HG03060 (cell line): ENCODE measurements around the gene PGP.

ENCODE experiments used
- ATAC-seq: cut with Tn5 transposase; IDR thresholded peaks from one replicate; pipeline ENCODE4 v1.9.1; 2021; ENCODE audit warnings: low read depth, moderate number of reproducible peaks; ENCODE audit not compliant: unreplicated experiment

The PGP gene

DNA sequence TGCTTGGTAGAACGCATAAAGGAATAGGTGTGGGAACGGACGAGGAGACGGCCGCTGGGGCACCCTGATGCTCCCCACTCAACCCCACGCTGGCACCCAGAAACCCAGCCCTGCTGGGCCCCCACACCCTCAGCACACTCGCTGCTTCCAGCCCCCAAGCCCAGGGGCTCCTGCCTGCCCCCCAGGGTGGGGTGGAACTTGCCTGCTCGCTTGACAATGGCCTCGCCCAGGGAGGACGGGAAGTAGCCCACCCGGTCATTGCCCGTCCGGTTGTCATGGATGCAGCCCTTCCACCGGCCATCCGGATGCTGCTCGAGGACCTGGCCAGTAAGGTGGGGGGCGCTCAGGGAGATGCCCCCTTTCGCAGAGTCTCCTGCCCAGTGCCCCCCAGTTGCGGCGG lies 28.1 kb downstream of the PGP start:
- no peak for ATAC-seq

DNA sequence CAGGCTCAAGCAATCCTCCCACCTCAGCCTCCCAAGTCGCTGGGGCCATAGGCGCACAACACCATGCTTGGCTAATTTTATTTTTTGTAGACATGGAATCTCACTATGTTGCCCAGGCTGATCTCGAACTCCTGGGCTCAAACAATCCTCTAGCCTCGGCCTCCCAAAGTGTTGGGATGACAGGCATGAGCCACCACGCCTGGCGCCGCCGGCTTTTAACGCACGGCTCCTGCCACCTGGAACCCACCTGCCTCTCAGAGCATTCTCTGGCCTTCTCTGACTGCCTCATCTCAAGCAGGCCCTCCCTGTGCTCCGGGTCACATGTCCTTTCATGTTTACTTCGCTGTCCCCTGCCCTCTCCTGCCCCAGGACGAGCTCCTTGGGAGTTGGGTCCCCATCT lies 28.6 kb downstream of the PGP start:
- ATAC-seq, result no peak

- no peak for ATAC-seq
Measured at GRCh38 chr16:2184962-2185361, 29.7 kb downstream of the PGP start.

GRCh38 chr16:2184346-2184745 lies 30.3 kb downstream of the PGP start:
- no peak for ATAC-seq

DNA sequence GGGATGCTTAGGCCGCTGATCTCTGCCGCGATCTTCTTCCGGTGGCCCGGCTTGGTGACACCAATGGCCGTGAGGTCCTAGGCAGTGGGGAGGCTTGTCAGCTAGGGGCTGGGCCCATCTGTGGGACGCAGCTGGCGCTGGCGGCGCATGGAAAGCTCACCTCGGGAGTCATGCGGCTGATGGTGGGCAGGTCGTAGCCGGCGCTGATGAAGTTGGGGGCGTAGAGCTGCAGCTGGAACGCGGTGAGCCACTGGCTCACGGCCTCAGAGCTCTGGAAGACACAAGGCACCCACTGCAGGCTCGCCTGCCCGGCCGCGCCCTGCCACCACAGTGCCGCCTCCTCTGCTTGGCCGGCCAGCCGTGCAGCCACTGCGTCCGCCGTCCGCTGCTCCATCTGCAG lies 31.0 kb downstream of the PGP start:
- ATAC-seq, result no peak

DNA sequence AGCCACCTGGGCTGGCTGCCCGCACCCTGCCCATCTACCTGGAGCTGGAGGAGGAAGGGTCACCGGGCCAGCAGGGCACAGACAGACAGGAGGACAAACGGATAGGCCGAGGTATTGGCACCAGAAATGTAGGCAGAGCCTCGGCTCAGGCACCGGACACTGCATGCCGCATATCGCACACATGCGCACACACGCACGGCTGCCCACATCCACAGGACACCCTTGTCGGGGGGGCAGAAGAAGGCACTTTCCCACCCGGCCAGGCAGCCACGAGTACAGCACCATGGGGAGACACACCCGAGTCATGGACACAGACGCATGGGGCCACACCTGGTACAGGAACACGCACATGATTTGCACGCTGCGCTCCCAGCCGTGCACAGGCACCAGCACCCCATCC lies 32.7 kb downstream of the PGP start:
- ATAC-seq, result no peak

GRCh38 chr16:2180962-2181923 lies 33.4 kb downstream of the PGP start:
- ATAC-seq, result no peak

DNA sequence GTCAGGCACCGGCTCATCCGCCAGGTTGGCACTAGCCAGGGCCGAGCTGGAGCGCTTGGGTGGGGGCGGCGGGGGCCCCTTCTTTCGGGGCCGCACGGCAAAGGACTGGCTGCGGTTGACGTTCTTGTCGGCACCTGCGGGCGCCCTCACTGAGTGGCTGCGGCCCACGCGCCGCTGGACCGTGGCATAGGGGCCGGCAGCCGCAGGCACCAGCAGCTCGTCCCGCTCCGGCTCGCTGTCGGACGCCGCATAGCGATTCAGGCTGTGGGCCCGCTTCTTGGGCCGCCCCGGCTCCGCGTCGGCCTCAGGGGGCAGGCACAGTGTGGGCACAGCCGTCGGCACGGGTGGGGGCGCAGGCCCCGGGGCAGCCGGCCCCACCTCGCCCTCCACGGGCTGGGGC lies 34.2 kb downstream of the PGP start:
- ATAC-seq, result no peak

DNA sequence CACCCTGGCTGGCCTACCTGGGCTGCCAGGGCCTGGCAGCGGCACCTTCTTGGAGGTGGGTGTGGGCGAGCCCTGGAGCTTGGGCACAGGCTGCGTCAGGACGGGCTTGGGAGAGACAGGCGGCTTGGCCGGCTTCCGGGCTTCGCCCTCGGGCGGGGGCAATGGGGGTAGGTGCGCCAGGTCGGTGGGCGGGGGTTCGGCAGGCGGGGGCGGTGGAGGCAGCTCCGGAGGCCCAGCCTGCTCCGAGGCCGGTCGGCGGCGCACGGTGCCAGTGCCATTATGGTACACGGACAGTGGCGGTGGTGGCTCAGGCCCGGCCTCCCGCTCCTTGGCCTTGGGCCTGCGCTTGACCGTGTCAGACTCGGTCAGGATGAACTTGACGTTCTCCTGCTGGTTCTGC lies 35.1 kb downstream of the PGP start:
- ATAC-seq, result no peak

- no peak for ATAC-seq
Measured at GRCh38 chr16:2179107-2179501, 35.5 kb downstream of the PGP start.

DNA sequence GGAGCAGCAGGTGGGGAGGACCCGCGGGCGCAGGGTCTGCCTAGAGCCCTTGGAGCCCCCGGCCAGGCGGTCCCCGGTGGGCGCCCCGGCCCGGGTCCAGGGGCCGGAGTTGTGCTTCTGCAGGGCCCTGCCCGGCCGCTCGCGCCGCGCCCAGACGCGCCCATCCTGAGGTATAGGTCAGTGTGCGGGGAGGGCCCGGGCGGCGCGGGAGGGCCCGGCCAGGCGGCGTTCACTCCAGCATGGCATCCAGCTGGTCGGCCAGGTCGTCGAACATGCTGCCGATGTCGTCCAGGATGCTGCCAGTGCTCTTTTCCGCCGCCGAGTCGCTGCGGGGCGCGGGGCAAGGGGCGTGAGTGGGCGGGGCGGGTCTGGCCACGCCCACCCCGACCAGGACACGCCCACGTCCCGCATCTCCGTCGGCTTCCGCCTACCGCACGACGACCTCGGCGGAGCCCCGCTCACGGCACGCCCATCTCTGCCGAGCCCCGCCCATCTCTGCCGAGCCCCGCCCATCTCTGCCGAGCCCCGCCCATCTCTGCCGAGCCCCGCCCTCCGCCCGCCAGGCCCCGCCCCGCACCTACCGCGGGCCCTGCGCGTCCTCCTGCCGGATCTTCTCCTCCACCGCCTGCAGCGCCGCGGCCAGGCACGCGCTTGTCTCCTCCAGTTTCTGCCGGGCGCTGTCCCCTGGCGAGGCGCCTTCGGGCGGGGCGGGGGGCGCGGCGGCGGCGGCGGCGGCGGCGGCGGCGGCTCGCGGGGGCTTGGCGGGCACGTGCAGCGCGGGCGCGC lies 36.1 kb downstream of the PGP start:
- ATAC-seq, result no peak

- ATAC-seq, result no peak
Measured at GRCh38 chr16:2177561-2177960, 37.1 kb downstream of the PGP start.

GRCh38 chr16:2177101-2177500 lies 37.5 kb downstream of the PGP start:
- ATAC-seq, result no peak

- ATAC-seq, result no peak
Measured at GRCh38 chr16:2176047-2176446, 38.6 kb downstream of the PGP start.

DNA sequence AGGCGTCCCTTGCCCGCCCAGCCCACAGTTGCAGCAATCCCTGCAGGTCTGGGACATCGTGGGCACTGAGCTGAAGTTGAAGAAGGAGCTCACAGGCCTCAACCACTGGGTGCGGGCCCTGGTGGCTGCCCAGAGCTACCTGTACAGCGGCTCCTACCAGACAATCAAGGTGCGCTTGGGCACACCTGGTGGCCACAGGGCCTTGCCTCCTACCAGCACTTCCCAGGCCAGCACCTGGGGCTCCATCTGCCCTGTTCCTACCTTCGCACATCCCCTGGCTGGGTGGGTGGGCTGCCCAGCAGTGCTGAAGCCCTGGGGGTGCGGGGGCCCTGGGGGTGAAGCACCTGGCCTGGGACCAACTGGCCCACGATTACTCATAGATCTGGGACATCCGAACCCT lies 39.2 kb downstream of the PGP start:
- no peak for ATAC-seq

- ATAC-seq, result no peak
Measured at GRCh38 chr16:2174396-2175131, 40.1 kb downstream of the PGP start.

DNA sequence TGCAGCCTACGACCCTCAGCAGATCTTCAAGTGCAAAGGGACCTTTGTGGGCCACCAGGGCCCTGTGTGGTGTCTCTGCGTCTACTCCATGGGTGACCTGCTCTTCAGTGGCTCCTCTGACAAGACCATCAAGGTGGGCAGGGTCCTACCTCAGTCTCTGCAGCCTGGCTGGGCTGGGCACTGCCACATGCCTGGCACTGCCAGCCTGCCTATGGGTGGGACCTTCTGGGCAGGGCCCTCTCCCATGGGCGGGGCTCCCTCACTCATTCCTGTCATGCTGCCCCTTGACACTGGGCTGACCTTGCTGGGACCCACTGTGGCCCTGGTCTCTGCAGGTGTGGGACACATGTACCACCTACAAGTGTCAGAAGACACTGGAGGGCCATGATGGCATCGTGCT lies 40.7 kb downstream of the PGP start:
- no peak for ATAC-seq

- no peak for ATAC-seq
Measured at GRCh38 chr16:2173366-2173765, 41.3 kb downstream of the PGP start.

DNA sequence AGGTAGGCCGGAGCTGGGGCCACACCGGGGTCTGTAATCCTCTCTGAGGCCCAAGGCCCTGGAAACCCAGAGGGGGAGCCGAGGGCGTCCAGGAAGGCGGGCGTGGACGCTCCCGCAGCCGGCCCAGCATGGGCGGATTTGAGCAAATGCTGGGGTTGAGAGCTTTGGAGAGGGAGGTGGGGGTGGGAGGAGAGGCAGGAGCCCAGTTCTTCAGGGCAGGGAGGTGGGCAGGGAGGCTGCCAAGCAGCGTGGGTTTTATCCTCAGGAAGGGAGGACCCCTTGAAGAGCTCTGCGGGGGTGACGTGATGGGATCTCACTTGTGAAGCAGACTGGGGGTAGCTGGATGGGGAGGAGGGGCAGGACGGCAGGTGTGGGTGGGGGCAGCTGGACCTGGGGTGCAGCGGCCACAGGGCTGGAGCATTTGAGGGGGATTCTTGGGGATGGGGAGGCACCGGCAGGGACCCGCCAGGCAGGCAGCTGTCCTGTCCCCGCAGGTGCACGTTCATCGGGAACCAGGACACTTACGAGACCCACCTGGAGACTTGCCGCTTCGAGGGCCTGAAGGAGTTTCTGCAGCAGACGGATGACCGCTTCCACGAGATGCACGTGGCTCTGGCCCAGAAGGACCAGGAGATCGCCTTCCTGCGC lies 41.8 kb downstream of the PGP start:
- no peak for ATAC-seq

- no peak for ATAC-seq
Measured at GRCh38 chr16:2171601-2172178, 43.0 kb downstream of the PGP start.
